ENCODE data around the gene FICD. TPM values are rescaled to one million over a fixed set of nuclear protein-coding genes. Genes with fewer than 3 reads are reported as not detected.

FICD gene
- total RNA-seq, 2 experiments from 2014 or later, result 3.4 to 3.9 TPM

DNA sequence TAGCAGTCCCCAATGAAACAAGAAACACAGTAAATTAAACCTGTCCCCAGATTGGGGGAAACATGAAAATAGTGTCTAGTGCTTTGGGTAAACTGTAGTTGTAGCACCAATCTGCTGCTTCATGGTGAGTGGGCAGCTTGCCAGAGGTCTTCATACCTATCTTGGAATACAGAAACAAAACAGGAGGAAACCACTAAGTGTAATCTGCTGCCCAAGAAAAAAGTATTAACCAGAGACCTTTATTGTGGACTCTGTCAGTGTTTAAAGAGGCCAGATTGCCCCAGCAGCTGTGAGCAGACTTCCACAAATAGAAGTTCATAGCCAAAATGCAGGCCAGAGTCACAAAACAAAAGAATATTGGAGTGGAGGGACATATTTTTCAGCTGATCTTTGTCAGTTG is 49.6 kb downstream of the FICD start:
- peaks cover 59% of the 10 kb centered on the region for H3K4me1 Mint-ChIP-seq (ENCODE audit: low read depth)
- no peak overlapping the region for H3K4me3 Mint-ChIP-seq
- ATAC-seq (no peak), DNase-seq (no peak)
- CTCF ChIA-PET, result interaction anchor here (0.6 to 24.3 kb wide), 10 partner anchors 9 to 386 kb away, joined by 3 to 645 read pairs (median 10); partner anchors contain the start of gene SELPLG
- H3K27me3 Mint-ChIP-seq, result no peaks in the 10 kb centered on the region
- TF ChIP-seq, protein P1, sequence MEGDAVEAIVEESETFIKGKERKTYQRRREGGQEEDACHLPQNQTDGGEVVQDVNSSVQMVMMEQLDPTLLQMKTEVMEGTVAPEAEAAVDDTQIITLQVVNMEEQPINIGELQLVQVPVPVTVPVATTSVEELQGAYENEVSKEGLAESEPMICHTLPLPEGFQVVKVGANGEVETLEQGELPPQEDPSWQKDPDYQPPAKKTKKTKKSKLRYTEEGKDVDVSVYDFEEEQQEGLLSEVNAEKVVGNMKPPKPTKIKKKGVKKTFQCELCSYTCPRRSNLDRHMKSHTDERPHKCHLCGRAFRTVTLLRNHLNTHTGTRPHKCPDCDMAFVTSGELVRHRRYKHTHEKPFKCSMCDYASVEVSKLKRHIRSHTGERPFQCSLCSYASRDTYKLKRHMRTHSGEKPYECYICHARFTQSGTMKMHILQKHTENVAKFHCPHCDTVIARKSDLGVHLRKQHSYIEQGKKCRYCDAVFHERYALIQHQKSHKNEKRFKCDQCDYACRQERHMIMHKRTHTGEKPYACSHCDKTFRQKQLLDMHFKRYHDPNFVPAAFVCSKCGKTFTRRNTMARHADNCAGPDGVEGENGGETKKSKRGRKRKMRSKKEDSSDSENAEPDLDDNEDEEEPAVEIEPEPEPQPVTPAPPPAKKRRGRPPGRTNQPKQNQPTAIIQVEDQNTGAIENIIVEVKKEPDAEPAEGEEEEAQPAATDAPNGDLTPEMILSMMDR (IDR thresholded peaks at IDR 0.05), result no peak
- intact Hi-C loops (cut with micrococcal nuclease), result loop anchor here (5.0 to 10.0 kb wide), 2 partner anchors 238 to 390 kb away; no protein-coding TSS in a partner anchor
- no peaks in the 10 kb centered on the region for H3K9me3 Mint-ChIP-seq
- POLR2A ChIA-PET, result interaction anchor here (6.7 to 14.9 kb wide), 2 partner anchors 53 to 66 kb away, joined by 78 to 225 read pairs; partner anchors contain the start of gene SELPLG
- H3K27ac Mint-ChIP-seq, result peak overlapping the region; percentile 100
- H3K36me3 Mint-ChIP-seq (ENCODE audit: low read depth), result peaks cover 58% of the 10 kb centered on the region

DNA sequence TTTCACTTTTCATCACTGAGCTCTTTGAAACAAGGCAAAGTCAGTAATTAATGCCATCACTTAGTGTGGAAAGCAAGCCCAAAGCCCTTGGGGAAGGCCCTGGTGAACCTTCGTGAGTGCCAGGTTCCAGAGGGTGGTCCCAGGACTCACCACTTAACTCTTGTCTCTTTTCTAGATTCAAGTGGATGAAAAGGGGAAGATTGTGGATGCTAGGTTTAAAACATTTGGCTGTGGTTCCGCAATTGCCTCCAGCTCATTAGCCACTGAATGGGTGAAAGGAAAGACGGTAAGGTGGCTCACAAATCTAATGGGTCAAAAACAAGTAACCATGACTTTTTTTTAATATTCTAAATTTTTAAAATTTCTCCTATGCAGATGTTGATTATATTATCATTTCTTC is 50.1 kb downstream of the FICD start:
- H3K4me3 Mint-ChIP-seq, result no peak overlapping the region
- no peaks in the 10 kb centered on the region for H3K27me3 Mint-ChIP-seq
- H3K36me3 Mint-ChIP-seq (ENCODE audit: low read depth), result peaks cover 56% of the 10 kb centered on the region
- ATAC-seq (no peak), DNase-seq (no peak)
- CTCF ChIA-PET, result interaction anchor here (0.6 to 24.3 kb wide), 10 partner anchors 8 to 386 kb away, joined by 3 to 645 read pairs (median 10); partner anchors contain the start of gene SELPLG
- TF ChIP-seq, protein P1 (IDR thresholded peaks at IDR 0.05), result no peak
- POLR2A ChIA-PET, result interaction anchor here (6.7 to 14.9 kb wide), 2 partner anchors 52 to 65 kb away, joined by 78 to 225 read pairs; partner anchors contain the start of gene SELPLG
- H3K4me1 Mint-ChIP-seq (ENCODE audit: low read depth), result peaks cover 59% of the 10 kb centered on the region
- no peaks in the 10 kb centered on the region for H3K9me3 Mint-ChIP-seq
- H3K27ac Mint-ChIP-seq, result peak overlapping the region; percentile 100
- intact Hi-C loops (cut with micrococcal nuclease), result loop anchor here (10.0 kb wide), 1 partner anchor 390 kb away; no protein-coding TSS in a partner anchor

DNA sequence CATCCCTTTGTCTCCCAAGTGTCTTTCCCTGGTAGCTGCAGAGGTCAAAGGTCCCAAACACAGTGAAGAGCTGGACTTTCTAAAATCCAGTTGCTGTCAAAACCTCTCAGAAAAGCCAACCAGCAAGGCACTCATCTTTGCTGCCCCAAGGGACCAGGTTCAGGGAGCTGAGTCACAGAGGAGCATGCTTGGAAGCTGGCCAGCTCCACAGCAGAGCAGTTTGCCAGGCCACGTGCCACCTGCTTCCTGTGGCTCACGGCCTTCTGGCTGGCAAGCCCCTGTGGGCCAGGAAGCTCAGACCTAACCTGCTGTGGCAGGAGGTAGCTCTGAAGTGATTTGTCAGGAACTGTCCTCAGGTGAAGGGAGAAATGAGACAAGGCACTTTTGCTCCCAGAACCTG is 50.9 kb downstream of the FICD start:
- peak overlapping the region; percentile 75 for H3K27ac Mint-ChIP-seq
- ChIA-PET CTCF (interaction anchor here (1.6 to 24.3 kb wide), 6 partner anchors 50 to 238 kb away, joined by 6 to 645 read pairs (median 28); partner anchors contain the start of gene SELPLG), POLR2A (interaction anchor here (0.5 to 14.9 kb wide), 4 partner anchors 52 to 258 kb away, joined by 3 to 225 read pairs (median 42); partner anchors contain the start of gene SELPLG)
- intact Hi-C loops (cut with micrococcal nuclease), result loop anchor here (10.0 kb wide), 1 partner anchor 389 kb away; no protein-coding TSS in a partner anchor
- H3K36me3 Mint-ChIP-seq (ENCODE audit: low read depth), result peaks cover 57% of the 10 kb centered on the region
- ATAC-seq, result no peak
- no peak overlapping the region for H3K4me3 Mint-ChIP-seq
- H3K27me3 Mint-ChIP-seq, result no peaks in the 10 kb centered on the region
- no peaks in the 10 kb centered on the region for H3K9me3 Mint-ChIP-seq
- TF ChIP-seq, protein P1 (IDR thresholded peaks at IDR 0.05), result no peak
- H3K4me1 Mint-ChIP-seq (ENCODE audit: low read depth), result peaks cover 67% of the 10 kb centered on the region
- DNase-seq, result peak; percentile 81

DNA sequence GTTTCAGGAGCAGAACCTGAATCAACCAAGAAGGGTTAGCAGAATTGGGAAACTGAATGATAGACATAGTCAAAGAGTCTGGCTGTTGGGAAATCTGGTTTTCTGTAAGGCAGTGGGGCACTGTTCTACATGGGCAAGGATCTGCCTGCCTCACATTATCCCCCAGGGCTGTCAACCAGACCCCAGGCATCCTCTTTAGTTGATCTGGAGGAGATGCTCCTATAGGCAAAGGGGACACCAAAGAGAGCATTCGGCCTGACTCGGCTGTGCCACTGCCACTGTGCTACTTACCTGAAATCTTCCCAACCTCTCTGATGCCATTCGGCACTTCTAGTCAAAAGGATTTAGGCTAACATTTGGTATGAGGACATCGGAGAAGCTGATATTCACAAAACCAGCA is 51.4 kb downstream of the FICD start:
- TF ChIP-seq, protein P1 (IDR thresholded peaks at IDR 0.05), result no peak
- Mint-ChIP-seq H3K27ac (peak overlapping the region; percentile 75), H3K9me3 (no peaks in the 10 kb centered on the region), H3K4me3 (no peak overlapping the region), H3K4me1 (ENCODE audit: low read depth) (peaks cover 70% of the 10 kb centered on the region), H3K36me3 (ENCODE audit: low read depth) (peaks cover 57% of the 10 kb centered on the region), H3K27me3 (no peaks in the 10 kb centered on the region)
- ATAC-seq (no peak), DNase-seq (no peak)
- intact Hi-C loops (cut with micrococcal nuclease), result loop anchor here (10.0 kb wide), 1 partner anchor 388 kb away; no protein-coding TSS in a partner anchor
- ChIA-PET CTCF (interaction anchor here (1.6 to 24.3 kb wide), 6 partner anchors 49 to 237 kb away, joined by 6 to 645 read pairs (median 28); partner anchors contain the start of gene SELPLG), POLR2A (interaction anchor here (0.5 to 14.9 kb wide), 4 partner anchors 51 to 258 kb away, joined by 3 to 225 read pairs (median 42); partner anchors contain the start of gene SELPLG)
